ENCODE data around the gene WDTC1. TPM values are rescaled to one million over a fixed set of nuclear protein-coding genes. Genes with fewer than 3 reads are reported as not detected.
A peak's percentile ranks its signal among the peaks of the same experiment; 100 is the strongest.

WDTC1 gene
- total and polyA plus RNA-seq, 9 of the 15 experiments (the other 6 are each of a cell fraction or from before 2014, with no cell fraction given), result 0.18 to 32.3 (median 8.8) TPM

DNA sequence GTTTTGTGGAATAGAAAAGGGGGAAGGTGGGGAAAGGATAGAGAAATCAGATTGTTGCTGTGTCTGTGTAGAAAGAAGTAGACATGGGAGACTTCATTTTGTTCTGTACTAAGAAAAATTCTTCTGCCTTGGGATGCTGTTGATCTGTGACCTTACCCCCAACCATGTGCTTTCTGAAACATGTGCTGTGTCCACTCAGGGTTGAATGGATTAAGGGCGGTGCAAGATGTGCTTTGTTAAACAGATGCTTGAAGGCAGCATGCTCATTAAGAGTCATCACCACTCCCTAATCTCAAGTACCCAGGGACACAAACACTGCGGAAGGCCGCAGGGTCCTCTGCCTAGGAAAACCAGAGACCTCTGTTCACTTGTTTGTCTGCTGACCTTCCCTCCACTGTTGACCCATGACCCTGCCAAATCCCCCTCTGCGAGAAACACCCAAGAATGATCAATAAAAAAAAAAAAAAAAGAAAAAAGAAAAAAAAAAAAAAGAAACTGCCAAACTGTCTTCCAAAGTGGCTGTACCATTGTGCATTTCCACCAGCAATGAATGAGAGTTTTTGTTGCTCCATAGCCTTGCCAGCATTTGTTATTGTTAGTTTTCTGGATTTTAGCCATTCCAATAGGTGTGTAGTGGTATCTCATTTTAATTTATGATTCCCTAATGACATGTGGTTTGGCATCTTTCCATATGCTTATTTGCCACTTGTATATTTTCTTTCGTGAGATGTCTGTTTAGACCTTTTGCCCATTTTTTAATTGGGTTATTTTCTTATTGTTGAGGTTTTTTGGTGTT, 13.5 kb upstream of the WDTC1 start (continued):
- TF ChIP-seq, protein P1, sequence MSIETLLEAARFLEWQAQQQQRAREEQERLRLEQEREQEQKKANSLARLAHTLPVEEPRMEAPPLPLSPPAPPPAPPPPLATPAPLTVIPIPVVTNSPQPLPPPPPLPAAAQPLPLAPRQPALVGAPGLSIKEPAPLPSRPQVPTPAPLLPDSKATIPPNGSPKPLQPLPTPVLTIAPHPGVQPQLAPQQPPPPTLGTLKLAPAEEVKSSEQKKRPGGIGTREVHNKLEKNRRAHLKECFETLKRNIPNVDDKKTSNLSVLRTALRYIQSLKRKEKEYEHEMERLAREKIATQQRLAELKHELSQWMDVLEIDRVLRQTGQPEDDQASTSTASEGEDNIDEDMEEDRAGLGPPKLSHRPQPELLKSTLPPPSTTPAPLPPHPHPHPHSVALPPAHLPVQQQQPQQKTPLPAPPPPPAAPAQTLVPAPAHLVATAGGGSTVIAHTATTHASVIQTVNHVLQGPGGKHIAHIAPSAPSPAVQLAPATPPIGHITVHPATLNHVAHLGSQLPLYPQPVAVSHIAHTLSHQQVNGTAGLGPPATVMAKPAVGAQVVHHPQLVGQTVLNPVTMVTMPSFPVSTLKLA (conservative IDR thresholded peaks at IDR 0.05), result peak; percentile 67 to 81; a peak in 3 of 4 replicates
- peak; percentile 73 for TF ChIP-seq ZFP36 (IDR thresholded peaks at IDR 0.05; ENCODE audit: low read depth, low read length, partially characterized antibody)
- TF ChIP-seq ZNF384 (IDR thresholded peaks at IDR 0.05; ENCODE audit: low read depth, low read length), result peak; percentile 38; the same call in 1 of the 2 replicates

DNA sequence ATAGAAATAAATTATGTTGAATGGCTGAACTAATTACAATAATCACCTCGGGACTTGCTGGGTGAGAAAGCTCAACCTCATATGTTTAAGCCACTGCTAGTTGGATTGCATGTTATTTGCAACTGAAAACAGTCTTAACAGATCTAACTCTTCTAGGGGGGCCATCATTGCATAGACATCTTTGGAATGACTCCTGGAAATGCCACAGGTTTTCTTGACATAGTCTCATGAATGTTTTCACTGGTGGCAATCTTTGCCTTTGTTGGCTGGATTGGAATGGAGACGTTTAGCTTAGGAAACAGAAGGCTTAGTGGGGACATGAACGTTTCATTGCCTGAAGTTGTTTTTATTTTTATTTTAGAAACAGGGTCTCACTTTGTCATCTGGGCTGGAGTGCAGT, 8.8 kb upstream of the WDTC1 start:
- Histone ChIP-seq H3K27me3 (ENCODE audit: control insufficient read depth in 2 of 2, insufficient read depth in 2 of 2, low read length in 2 of 2) (no peaks in the 10 kb centered on the region), H3K9ac (ENCODE audit: insufficient read depth in 1 of 2, low read depth in 2 of 2, low read length in 2 of 2) (no peak overlapping the region), H3K27ac (ENCODE audit: extremely low read depth, low read depth, low read length) (no peak overlapping the region), H2AFZ (ENCODE audit: low read depth, low read length) (peak overlapping the region; percentile 44; the same call in 1 of the 2 replicates), H3K4me3 (no peak overlapping the region), H3K36me3 (ENCODE audit: control insufficient read depth, insufficient read depth, low read length) (no peaks in the 10 kb centered on the region), H3K4me1 (replicated peaks in 1 of 2; ENCODE audit: control insufficient read depth in 2 of 2, insufficient read depth in 2 of 2, low read length in 2 of 2) (no peaks in the 10 kb centered on the region; a peak in 1 of 5 replicates), H3K9me3 (replicated peaks; ENCODE audit: control insufficient read depth, insufficient read depth, low read depth, low read length) (no peaks in the 10 kb centered on the region), H4K20me1 (replicated peaks; ENCODE audit: control insufficient read depth, insufficient read depth, low read length) (no peaks in the 10 kb centered on the region), H3K9me1 (ENCODE audit: control insufficient read depth, insufficient read depth, low read length) (no peaks in the 10 kb centered on the region), H3K79me2 (ENCODE audit: control insufficient read depth, insufficient read depth, low read length) (no peaks in the 10 kb centered on the region), H3K4me2 (ENCODE audit: insufficient read depth, low read length) (no peak overlapping the region)
- intact Hi-C loops (cut with micrococcal nuclease) (no loop called here), in situ Hi-C loops (cut with MboI) (no loop called here)
- ChIA-PET CTCF (ENCODE audit: low intra/inter-chr PET ratio) (no interaction called here), POLR2A (interaction anchor here (0.7 to 0.9 kb wide), 5 partner anchors 9 to 421 kb away, joined by 3 to 8 read pairs (median 3); partner anchors contain the start of gene SLC9A1)
- FAIRE-seq (no peak), DNase-seq (ENCODE audit: extremely low read depth in 1 of 4, low spot score in 3 of 4) (no peak), ATAC-seq (no peak)
- BruUV-seq (replicated peaks), result no TSS peak
- TF ChIP-seq FOXJ2 (tag; IDR thresholded peaks at IDR 0.05) (no peak), FOSL1 (tag; conservative IDR thresholded peaks at IDR 0.05) (no peak), KLF6 (CRISPR knock-in tag; IDR thresholded peaks at IDR 0.05; ENCODE audit: borderline replicate concordance) (no peak), RBM39 (optimal IDR thresholded peaks at IDR 0.05; ENCODE audit: low read depth, low read length) (no peak), KDM2B (CRISPR knock-in tag; IDR thresholded peaks at IDR 0.05) (no peak), BDP1 (IDR thresholded peaks at IDR 0.05; ENCODE audit: insufficient read depth, insufficient read length) (no peak), PPARD (CRISPR knock-in tag; IDR thresholded peaks at IDR 0.05) (no peak)
- TF ChIP-seq, protein P2, sequence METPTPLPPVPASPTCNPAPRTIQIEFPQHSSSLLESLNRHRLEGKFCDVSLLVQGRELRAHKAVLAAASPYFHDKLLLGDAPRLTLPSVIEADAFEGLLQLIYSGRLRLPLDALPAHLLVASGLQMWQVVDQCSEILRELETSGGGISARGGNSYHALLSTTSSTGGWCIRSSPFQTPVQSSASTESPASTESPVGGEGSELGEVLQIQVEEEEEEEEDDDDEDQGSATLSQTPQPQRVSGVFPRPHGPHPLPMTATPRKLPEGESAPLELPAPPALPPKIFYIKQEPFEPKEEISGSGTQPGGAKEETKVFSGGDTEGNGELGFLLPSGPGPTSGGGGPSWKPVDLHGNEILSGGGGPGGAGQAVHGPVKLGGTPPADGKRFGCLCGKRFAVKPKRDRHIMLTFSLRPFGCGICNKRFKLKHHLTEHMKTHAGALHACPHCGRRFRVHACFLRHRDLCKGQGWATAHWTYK (CRISPR knock-in tag; IDR thresholded peaks at IDR 0.05), result no peak
- TF ChIP-seq, protein P3, sequence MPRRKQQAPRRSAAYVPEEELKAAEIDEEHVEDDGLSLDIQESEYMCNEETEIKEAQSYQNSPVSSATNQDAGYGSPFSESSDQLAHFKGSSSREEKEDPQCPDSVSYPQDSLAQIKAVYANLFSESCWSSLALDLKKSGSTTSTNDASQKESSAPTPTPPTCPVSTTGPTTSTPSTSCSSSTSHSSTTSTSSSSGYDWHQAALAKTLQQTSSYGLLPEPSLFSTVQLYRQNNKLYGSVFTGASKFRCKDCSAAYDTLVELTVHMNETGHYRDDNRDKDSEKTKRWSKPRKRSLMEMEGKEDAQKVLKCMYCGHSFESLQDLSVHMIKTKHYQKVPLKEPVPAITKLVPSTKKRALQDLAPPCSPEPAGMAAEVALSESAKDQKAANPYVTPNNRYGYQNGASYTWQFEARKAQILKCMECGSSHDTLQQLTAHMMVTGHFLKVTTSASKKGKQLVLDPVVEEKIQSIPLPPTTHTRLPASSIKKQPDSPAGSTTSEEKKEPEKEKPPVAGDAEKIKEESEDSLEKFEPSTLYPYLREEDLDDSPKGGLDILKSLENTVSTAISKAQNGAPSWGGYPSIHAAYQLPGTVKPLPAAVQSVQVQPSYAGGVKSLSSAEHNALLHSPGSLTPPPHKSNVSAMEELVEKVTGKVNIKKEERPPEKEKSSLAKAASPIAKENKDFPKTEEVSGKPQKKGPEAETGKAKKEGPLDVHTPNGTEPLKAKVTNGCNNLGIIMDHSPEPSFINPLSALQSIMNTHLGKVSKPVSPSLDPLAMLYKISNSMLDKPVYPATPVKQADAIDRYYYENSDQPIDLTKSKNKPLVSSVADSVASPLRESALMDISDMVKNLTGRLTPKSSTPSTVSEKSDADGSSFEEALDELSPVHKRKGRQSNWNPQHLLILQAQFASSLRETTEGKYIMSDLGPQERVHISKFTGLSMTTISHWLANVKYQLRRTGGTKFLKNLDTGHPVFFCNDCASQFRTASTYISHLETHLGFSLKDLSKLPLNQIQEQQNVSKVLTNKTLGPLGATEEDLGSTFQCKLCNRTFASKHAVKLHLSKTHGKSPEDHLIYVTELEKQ (CRISPR knock-in tag; IDR thresholded peaks at IDR 0.05), result no peak
- WGBS (ENCODE audit: insufficient coverage, low coverage, missing lambda C conversion rate), result 14% methylated on average over 3 of the region's 3 CpGs

Measured in K562 (cell line).